Parathyroid adenoma (tissue), 2 donors: ENCODE measurements around the gene PRKCE.

Experiments used
- H2AFZ ChIP-seq: fragments of 300-600 bp; sonication (generic); one replicate; pipeline ENCODE4 v1.7.0; 2017; ENCODE audit warnings: antibody characterized with exemption, mild to moderate bottlenecking
- H3K27ac ChIP-seq: fragments of 300-600 bp; sonication (generic); one replicate; pipeline ENCODE4 v1.7.0; 2017
- H3K27me3 ChIP-seq: fragments of 300-600 bp; sonication (generic); one replicate; pipeline ENCODE4 v1.7.0; 2017; ENCODE audit warnings: low read length; ENCODE audit not compliant: control insufficient read depth, insufficient read depth
- H3K36me3 ChIP-seq: fragments of 300-600 bp; sonication (generic); one replicate; pipeline ENCODE4 v1.7.0; 2017; ENCODE audit warnings: low read length; ENCODE audit not compliant: control insufficient read depth, insufficient read depth
- H3K4me1 ChIP-seq: fragments of 300-600 bp; sonication (generic); one replicate; pipeline ENCODE4 v1.7.0; 2017; ENCODE audit warnings: control low read depth
- H3K4me2 ChIP-seq: fragments of 300-600 bp; sonication (generic); one replicate; pipeline ENCODE4 v1.7.0; 2017; ENCODE audit warnings: low read length
- H3K4me3 ChIP-seq: fragments of 300-600 bp; sonication (generic); one replicate; pipeline ENCODE4 v1.7.0; 2017; ENCODE audit warnings: low read depth, low read length
- H3K79me2 ChIP-seq: fragments of 300-600 bp; sonication (generic); one replicate; pipeline ENCODE4 v1.7.0; 2017; ENCODE audit warnings: control low read depth
- H3K9ac ChIP-seq: fragments of 300-600 bp; sonication (generic); one replicate; pipeline ENCODE4 v1.7.0; 2017; ENCODE audit warnings: mild to moderate bottlenecking
- H3K9me3 ChIP-seq: fragments of 300-600 bp; sonication (generic); one replicate; pipeline ENCODE4 v1.7.0; 2017; ENCODE audit warnings: low read length; ENCODE audit not compliant: control insufficient read depth
- CTCF ChIP-seq: fragments of 300-600 bp; sonication (generic); IDR thresholded peaks from one replicate; pipeline ENCODE4 v1.7.0; 2017; ENCODE audit warnings: antibody characterized with exemption, mild to moderate bottlenecking
- donor health status: primary hyperparathyroidism.

The PRKCE gene

GRCh38 chr2:46170026-46170425, 518.6 kb downstream of the PRKCE start:
- no peak overlapping the region for H3K9ac ChIP-seq
- no peak overlapping the region for H2AFZ ChIP-seq
- peaks cover 13% of the 10 kb centered on the region for H3K4me1 ChIP-seq
- H3K36me3 ChIP-seq, result no peaks in the 10 kb centered on the region
- no peak overlapping the region for H3K27ac ChIP-seq
- H3K9me3 ChIP-seq, result no peaks in the 10 kb centered on the region
- no peaks in the 10 kb centered on the region for H3K27me3 ChIP-seq
- no peak overlapping the region for H3K4me2 ChIP-seq
- peaks cover 3% of the 10 kb centered on the region for H3K79me2 ChIP-seq
- H3K4me3 ChIP-seq, result no peak overlapping the region
- no peak for TF ChIP-seq CTCF

GRCh38 chr2:46170611-46171350, 519.3 kb downstream of the PRKCE start:
- H3K4me3 ChIP-seq, result no peak overlapping the region
- H3K4me1 ChIP-seq, result peaks cover 20% of the 10 kb centered on the region
- H3K27me3 ChIP-seq, result no peaks in the 10 kb centered on the region
- H3K9me3 ChIP-seq, result no peaks in the 10 kb centered on the region
- no peak overlapping the region for H3K9ac ChIP-seq
- H3K36me3 ChIP-seq, result no peaks in the 10 kb centered on the region
- H3K4me2 ChIP-seq, result peak overlapping the region; percentile 7
- peaks cover 3% of the 10 kb centered on the region for H3K79me2 ChIP-seq
- H2AFZ ChIP-seq, result no peak overlapping the region
- TF ChIP-seq CTCF, result no peak
- H3K27ac ChIP-seq, result no peak overlapping the region

- Histone ChIP-seq H2AFZ (no peak overlapping the region), H3K27ac (no peak overlapping the region), H3K27me3 (no peaks in the 10 kb centered on the region), H3K4me2 (no peak overlapping the region), H3K4me3 (no peak overlapping the region), H3K4me1 (peaks cover 21% of the 10 kb centered on the region), H3K9ac (no peak overlapping the region), H3K9me3 (no peaks in the 10 kb centered on the region), H3K79me2 (peaks cover 3% of the 10 kb centered on the region), H3K36me3 (no peaks in the 10 kb centered on the region)
- TF ChIP-seq CTCF, result no peak
Measured at GRCh38 chr2:46171411-46171953, 520.0 kb downstream of the PRKCE start.

GRCh38 chr2:46171996-46172546, 520.6 kb downstream of the PRKCE start:
- H3K9ac ChIP-seq, result no peak overlapping the region
- H3K36me3 ChIP-seq, result no peaks in the 10 kb centered on the region
- no peak for TF ChIP-seq CTCF
- H3K27me3 ChIP-seq, result no peaks in the 10 kb centered on the region
- peaks cover under 1% of the 10 kb centered on the region for H3K79me2 ChIP-seq
- no peak overlapping the region for H3K27ac ChIP-seq
- no peak overlapping the region for H3K4me3 ChIP-seq
- H3K4me2 ChIP-seq, result no peak overlapping the region
- H3K4me1 ChIP-seq, result peaks cover 25% of the 10 kb centered on the region
- H2AFZ ChIP-seq, result no peak overlapping the region
- H3K9me3 ChIP-seq, result no peaks in the 10 kb centered on the region
